Right atrium auricular region (tissue), 2 donors: ENCODE data around the gene C4orf33. TPM values are rescaled to one million over a fixed set of nuclear protein-coding genes. Genes with fewer than 3 reads are reported as not detected.

Source experiments
- DNase-seq: peaks from one replicate; pipeline ENCODE4 v3.0.0-alpha.2; 2019; ENCODE audit warnings: low spot score
- H3K27ac ChIP-seq, 2 donors: fragments of 200-600 bp; sonication (generic); 1 replicate in 1 of 2; 2 replicates in 1 of 2; pipeline ENCODE4 v1.5.1; 2016 to 2019
- H3K27me3 ChIP-seq, 2 donors: fragments of 200-600 bp; sonication (generic); one replicate each; pipeline versions ENCODE4 v1.5.1 to v1.6.0; 2017 to 2019
- H3K36me3 ChIP-seq: fragments of 200-600 bp; sonication (generic); one replicate; pipeline ENCODE4 v1.5.1; 2016
- H3K4me1 ChIP-seq, 2 donors: fragments of 200-600 bp; sonication (generic); one replicate each; pipeline versions ENCODE4 v1.5.1 to v1.6.0; 2017 to 2019
- H3K4me3 ChIP-seq, 2 donors: fragments of 200-600 bp; sonication (generic); 1 replicate in 1 of 2; 2 replicates in 1 of 2; pipeline ENCODE4 v1.5.1; 2017 to 2019; ENCODE audit warnings: mild to moderate bottlenecking in 1 of 2, moderate library complexity in 1 of 2
- H3K9me3 ChIP-seq, 2 donors: fragments of 200-600 bp; sonication (generic); one replicate each; pipeline ENCODE4 v1.5.1; 2019
- CTCF ChIP-seq, 2 donors: fragments of 200-600 bp; sonication (generic); IDR thresholded peaks; one replicate each; pipeline ENCODE4 v1.5.1; 2019; ENCODE audit warnings: antibody characterized with exemption in 2 of 2
- total RNA-seq, 2 donors: library from RNA; depleted of rRNA; stranded (reverse); fragments of >200 nt; gene quantifications; one replicate each; pipeline ENCODE4 v1.1.0, GENCODE V29; 2016

The C4orf33 gene
- total RNA-seq, 2 donors from 2014 or later, result 3.5 to 6.8 TPM

GRCh38 chr4:129145222-129145730 lies 49.3 kb downstream of the C4orf33 start:
- Histone ChIP-seq H3K4me1 (no peaks in the 10 kb centered on the region), H3K27me3 (no peaks in the 10 kb centered on the region), H3K4me3 (no peak overlapping the region), H3K9me3 (no peaks in the 10 kb centered on the region), H3K27ac (no peak overlapping the region), H3K36me3 (no peaks in the 10 kb centered on the region)
- TF ChIP-seq CTCF (IDR thresholded peaks at IDR 0.05), result no peak
- DNase-seq, result no peak

DNA sequence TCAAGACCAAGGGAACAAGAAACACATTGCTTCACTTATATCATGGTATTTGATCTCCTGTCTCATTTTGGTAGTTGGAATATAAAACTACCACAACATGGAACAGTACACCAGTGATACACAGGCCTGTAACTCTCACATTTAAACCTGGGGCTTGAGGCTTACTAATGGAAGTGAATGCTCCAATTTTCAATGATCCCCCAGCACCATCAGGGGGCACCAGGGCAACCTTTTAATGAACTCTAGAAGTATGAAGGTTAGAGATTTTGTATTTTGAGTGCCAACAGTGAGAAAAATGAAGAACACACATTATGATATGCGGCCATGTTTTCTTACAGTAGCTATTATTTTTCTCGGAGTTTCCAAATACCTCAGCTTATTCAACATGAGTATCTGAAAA lies 50.7 kb downstream of the C4orf33 start:
- Histone ChIP-seq H3K4me1 (no peaks in the 10 kb centered on the region), H3K27me3 (no peaks in the 10 kb centered on the region), H3K36me3 (no peaks in the 10 kb centered on the region), H3K4me3 (no peak overlapping the region), H3K9me3 (no peaks in the 10 kb centered on the region), H3K27ac (no peak overlapping the region)
- DNase-seq, result no peak
- TF ChIP-seq CTCF (IDR thresholded peaks at IDR 0.05), result no peak

DNA sequence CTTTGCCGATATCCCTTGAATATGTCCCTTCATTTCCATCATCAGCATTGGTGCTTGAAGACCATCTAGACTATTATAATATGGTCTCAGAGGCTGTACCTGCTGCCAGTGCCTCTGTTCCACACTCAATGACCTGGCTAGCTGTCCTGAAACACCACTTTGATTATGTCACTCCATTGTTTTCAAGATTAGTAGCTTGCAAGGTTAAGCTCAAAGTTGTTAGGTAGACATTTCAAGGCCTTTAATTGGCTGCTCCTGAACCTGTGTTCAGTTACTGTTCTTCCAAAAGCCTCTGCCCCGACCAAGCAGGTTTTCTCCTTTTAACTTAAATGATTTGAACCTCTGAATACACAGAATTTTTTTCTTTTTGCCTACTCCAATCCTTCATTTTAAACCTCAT lies 52.9 kb downstream of the C4orf33 start:
- Histone ChIP-seq H3K27me3 (no peaks in the 10 kb centered on the region), H3K4me3 (no peak overlapping the region), H3K9me3 (no peaks in the 10 kb centered on the region), H3K27ac (no peak overlapping the region), H3K36me3 (no peaks in the 10 kb centered on the region), H3K4me1 (no peaks in the 10 kb centered on the region)
- no peak for TF ChIP-seq CTCF (IDR thresholded peaks at IDR 0.05)
- no peak for DNase-seq

GRCh38 chr4:129149906-129150305 lies 54.0 kb downstream of the C4orf33 start:
- Histone ChIP-seq H3K27me3 (no peaks in the 10 kb centered on the region), H3K9me3 (no peaks in the 10 kb centered on the region), H3K4me3 (no peak overlapping the region), H3K36me3 (no peaks in the 10 kb centered on the region), H3K4me1 (no peaks in the 10 kb centered on the region), H3K27ac (no peak overlapping the region)
- no peak for DNase-seq
- no peak for TF ChIP-seq CTCF (IDR thresholded peaks at IDR 0.05)

DNA sequence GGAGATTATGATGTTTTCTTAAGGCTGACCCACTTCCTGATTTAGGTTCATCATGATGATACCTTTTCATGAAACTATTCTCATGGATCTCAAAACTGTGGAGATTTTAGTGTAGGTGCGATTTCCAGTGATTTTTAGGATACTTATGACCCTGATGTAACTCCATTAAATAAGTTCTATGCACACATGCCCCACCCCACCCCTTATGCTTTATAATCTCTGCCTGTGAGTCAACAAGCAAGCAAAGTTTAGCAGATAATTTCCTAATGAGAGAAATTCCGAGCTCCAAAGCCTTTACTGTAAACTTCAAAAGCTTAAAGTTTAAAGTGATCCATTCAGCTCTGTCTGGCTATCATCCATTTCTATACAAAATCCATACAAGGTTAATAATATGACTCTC lies 56.4 kb downstream of the C4orf33 start:
- no peak overlapping the region for H3K4me3 ChIP-seq
- no peak for DNase-seq
- no peaks in the 10 kb centered on the region for H3K36me3 ChIP-seq
- H3K4me1 ChIP-seq, result no peaks in the 10 kb centered on the region
- H3K9me3 ChIP-seq, result no peaks in the 10 kb centered on the region
- no peak for TF ChIP-seq CTCF (IDR thresholded peaks at IDR 0.05)
- H3K27ac ChIP-seq, result no peak overlapping the region
- H3K27me3 ChIP-seq, result no peaks in the 10 kb centered on the region

GRCh38 chr4:129153700-129154099 lies 57.7 kb downstream of the C4orf33 start:
- no peaks in the 10 kb centered on the region for H3K27me3 ChIP-seq
- H3K4me3 ChIP-seq, result no peak overlapping the region
- H3K4me1 ChIP-seq, result no peaks in the 10 kb centered on the region
- no peaks in the 10 kb centered on the region for H3K36me3 ChIP-seq
- DNase-seq, result no peak
- TF ChIP-seq CTCF (IDR thresholded peaks at IDR 0.05), result no peak
- H3K9me3 ChIP-seq, result no peaks in the 10 kb centered on the region
- no peak overlapping the region for H3K27ac ChIP-seq
